Esophagus squamous epithelium (tissue), 4 donors: ENCODE results near the gene TFG.

Experiments used
- CTCF ChIP-seq, 6 experiments: fragments of 450-650 bp in 4 of 6; fragments of 200-600 bp in 2 of 6; sonication (generic) in 2 of 6; IDR thresholded peaks; one replicate each; pipeline ENCODE4 v1.5.1; 2016 to 2019; ENCODE audit warnings: antibody characterized with exemption in 6 of 6, mild to moderate bottlenecking in 4 of 6, moderate library complexity in 4 of 6
- POLR2A ChIP-seq, 4 donors: fragments of 450-650 bp; IDR thresholded peaks; one replicate each; pipeline ENCODE4 v1.6.1; 2017; ENCODE audit warnings: antibody characterized with exemption in 4 of 4, mild to moderate bottlenecking in 4 of 4, moderate library complexity in 3 of 4

GRCh38 chr3:100748220-100748619, 38.9 kb downstream of the TFG start:
- TF ChIP-seq POLR2A (IDR thresholded peaks at IDR 0.05) (no peak), CTCF (IDR thresholded peaks at IDR 0.05) (no peak)
